Hippocampal formation (tissue), 2 donors: ENCODE data around the gene TRAPPC10.

Source experiments
- DNase-seq, 2 donors: peaks; one replicate each; lab custom pipeline; 2025; lab: John Stamatoyannopoulos, UW

TRAPPC10 gene

DNA sequence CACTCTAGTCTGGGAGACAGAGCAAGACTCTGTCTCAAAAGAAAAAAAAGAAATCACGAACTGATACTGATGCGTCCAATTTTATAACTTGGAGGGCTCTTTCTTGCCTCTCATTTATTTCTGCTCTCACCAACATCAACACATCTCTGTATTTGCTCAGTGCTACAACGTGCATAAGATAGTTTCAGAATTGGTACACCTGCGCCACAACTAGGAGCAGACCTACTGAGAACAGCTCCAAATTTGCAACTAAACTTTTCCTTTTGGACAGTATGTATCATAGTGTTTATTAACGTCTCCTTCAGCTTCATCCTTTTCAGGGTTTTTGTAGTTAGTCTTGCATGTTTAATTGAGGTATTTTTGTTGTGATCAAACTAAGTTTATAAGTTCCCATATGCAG, 27.7 kb downstream of the TRAPPC10 start:
- DNase-seq = no peak

DNA sequence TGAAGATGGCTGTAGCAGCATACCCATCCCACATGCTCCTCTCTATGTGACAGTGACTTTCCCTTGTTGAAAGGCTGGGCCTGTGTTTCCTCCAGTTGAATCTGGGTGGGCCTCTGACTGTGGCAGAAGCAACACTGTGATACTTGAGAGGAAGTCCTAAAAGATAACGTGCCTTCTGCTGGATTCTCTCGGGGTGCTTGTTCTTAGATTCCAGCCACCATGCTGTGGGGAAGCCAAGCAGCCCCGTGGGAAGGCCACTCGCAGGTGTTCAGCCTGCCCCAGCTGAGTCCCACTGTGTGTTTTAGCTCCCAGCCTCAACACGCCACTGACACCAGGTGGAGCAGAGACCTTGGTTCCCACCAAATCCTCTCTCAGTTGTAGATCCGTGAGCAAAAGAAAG, 31.5 kb downstream of the TRAPPC10 start:
- DNase-seq = no peak

DNA sequence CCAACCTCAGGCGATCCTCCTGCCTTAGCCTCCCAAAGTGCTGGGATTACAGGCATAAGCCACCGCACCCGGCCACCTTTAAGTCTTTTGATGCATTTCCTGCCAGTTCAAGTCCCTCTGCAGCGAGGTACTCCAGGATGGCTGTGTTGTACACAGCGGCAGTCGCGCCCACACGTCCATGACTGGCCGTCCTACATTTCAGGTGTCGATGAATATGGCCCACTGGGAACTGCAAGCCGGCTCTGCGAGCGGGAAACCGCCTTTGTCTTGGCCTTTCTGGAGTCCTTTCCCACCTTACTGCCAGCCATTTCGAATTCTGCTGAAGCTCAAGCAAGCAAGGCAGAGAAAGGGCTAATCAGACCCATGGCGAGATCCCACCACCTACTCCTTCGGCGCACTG, 34.6 kb downstream of the TRAPPC10 start:
- no peak for DNase-seq

DNA sequence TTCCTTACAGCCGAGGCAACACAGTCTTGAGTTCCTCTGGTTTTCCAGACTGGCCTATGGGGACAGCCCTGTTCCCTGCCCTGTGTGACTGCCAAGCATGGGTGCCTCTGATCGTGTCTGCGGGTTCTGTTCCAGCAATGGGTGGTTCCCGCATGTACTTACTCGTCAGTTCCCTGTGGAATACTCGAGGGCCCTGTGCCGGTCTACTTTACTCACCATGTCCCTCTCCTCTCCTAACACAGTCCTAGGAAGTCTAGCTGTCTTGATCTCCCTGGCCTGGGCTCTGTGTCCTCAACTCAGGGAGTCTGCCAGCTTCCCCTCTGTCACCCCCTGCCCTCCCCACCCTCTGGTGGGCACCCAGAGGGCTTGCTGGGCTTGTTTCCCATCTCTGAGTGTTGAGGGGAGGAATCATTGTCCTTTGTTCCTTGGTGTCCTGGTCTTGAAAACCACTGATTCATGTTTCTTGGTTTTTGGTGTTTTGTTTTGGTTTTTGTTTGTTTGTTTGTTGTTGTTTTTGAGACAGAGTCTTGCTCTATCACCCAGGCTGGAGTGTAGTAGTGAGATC, 36.0 kb downstream of the TRAPPC10 start:
- no peak for DNase-seq

DNA sequence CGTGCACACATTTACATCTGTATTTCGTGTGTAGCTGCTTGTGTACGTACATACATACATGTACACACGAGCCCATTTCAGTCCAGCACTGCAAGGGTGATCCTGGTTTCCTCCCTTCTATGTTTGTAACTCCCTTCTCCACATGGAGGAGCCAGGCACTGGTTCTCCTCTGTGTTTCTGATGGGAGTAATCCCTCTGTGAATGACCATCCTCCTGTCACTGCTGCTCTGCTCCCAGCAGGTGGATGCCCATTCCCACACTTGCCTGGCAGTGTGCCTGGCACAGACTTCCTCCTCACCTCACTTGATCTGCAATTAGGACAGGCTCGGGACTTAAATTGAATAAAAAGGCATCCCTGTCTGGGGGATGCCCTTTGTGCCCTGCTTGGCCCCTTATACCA, 37.1 kb downstream of the TRAPPC10 start:
- DNase-seq = peak in 1 of 2 donors; percentile 34

DNA sequence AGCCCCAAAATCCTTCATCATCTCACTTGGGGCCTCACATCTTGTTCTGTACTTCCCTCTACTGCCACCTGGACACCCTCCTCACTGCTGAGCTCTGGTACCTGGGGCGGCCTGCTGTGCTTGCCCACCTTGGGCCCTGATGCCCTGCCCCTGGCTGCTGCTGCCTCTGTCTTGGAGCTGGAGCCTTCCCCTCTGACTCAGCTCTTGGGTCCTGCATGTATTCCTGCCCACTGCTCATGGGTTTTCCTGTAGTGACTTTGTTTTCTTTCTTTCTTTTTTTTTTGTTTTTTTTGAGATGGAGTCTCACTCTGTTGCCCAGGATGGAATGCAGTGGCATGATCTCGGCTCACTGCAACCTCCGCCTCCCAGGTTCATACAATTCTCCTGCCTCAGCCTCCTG, 37.5 kb downstream of the TRAPPC10 start:
- DNase-seq = no peak

DNA sequence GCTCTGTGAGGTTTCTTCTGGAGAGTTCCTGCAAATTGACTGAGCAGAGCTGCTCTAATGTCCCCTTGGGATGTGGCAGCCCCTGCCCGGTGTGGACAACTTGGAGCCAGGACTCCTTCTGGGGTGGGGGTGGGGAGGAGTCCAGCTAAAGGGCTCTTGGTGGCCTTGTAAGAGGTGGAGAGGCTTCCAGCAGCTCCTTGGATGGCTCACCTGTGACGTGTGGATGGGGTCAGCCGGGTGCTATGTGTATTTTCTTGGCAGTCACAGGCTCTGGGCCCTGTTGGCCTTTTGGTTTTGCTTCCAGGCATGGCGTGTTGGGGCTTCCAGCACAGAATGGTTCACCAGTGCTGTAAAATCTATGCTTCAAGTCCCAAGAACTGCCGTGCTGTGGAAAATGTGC, 38.2 kb downstream of the TRAPPC10 start:
- no peak for DNase-seq

DNA sequence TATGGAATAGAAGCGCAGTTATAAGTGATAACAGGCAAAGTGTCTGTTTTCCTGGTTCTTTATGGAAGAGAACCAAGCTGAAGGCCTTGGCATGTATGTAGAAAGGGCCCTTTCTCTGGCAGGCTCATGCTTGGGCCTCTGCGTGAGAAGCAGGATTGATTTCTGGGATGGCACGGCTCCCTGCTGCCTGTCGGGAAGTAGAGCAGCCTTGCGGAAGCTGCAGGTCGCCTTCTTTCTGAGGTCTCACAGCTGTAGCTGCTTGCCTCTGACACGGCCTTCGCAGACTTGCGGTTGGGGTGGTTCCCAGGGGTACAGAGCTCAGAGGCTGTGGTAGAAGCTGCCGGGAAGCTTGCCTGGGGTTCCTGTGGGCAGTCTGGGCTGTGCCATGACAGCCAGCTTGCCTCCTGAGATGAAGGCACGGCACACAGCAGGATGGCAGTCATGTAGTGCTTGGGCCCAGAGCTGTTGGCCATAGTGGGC, 39.4 kb downstream of the TRAPPC10 start:
- peak; percentile 40 to 41 for DNase-seq

DNA sequence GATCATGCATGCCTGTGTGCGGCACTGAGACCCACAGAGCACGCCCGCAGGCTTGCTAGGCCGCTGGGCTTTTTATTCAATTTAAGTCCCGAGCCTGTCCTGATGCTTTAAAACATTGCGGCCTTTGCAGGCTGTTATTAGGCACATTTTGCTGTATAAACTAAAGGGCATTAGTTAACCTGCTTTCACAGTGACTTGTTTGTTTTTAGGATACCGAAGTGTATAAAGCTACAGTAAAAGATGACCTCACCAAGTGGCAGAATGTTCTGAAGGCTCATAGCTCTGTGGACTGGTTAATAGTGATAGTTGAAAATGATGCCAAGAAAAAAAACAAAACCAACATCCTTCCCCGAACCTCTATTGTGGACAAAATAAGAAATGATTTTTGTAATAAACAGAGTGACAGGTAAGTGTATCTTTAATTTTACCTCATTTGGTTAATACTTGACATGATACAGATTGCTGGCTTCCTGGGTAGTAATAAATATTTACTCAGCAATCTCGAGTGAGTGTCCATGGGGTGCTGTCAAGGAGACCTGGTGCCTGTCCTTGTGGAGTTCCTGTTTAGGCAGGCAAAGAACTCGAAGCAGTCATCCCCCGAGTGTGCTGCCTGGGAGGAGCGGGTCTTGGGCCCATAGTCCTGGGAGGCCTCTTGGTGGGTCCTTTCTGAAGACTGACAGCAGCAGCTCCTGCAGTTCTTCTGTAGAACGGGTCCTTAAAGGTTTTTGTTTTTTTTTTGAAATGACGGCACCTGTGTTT, 40.1 kb downstream of the TRAPPC10 start:
- no peak for DNase-seq

DNA sequence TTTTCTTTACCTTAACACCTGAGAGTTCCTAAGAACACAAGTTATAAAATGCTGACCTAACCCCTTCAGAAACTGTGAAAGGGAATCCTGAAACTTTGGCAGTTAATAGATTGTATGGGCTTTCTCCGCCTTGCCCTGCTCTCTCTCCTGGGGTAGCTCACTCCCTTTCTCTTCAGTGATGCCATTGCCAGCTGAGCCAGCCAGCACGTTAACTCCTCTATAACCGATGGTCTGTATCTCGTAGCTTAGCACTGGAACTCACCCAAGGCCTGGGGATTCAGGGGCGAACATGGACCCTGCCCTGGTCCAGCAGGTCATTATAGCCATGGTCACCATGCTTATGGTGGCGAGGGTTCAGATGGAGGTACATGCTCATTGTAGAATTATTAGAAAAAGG, 40.7 kb downstream of the TRAPPC10 start:
- peak in 1 of 2 donors; percentile 37 for DNase-seq

DNA sequence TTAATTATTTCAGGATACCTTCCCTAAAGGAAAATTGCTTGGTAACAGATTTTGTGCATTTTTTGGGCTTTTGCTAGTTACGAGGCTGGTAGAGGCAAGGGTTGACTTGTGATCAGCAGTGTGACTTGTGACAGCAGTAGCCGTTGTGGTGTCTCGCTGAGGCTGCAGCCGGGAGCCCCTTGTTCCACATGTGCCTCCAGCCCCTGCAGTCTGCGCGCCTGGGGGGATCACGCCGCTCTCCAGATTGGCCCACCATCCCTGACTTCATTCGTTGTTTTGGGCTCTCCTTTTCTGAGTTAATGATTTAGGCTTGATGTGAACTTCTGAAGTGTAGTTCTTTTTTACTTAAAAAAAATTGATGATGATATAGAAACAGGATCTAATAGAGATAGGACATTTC, 41.5 kb downstream of the TRAPPC10 start:
- no peak for DNase-seq

DNA sequence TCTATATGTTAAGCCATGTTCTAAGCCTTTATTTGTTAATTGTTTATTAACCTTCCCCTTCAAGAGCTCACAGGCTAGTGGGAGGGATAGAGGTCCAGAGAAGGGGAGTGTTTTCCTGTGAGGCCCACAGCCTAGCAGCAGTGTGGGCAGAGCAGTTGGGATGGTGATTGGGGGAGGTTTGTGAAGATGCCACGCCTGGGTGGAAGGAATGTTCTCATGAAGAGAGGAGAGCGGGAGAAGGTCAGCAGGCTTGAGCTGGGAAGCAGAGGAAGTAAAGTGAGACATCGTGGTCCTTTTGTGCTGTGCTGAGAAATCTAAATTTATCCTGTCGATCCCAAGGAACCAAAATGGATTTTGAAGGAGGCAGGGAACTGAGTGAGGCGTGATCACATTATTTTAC, 42.6 kb downstream of the TRAPPC10 start:
- DNase-seq = no peak

DNA sequence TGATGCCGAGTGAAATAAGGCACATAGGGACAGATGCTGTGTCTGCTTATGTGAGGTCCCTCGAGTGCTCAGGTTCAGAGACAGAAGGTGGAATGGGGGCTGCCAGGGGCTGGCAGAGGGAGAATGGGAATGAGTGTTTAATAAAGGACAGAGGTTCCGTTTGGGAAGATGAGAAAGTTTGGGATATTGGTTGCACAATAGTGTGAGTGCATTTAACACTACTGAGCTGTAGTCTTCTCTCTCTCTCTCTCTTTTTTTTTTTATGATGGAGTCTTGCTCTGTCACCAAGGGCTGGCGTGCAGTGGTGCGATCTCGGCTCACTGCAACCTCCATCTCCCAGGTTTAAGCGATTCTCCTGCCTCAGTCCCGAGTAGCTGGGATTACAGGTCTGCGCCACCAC, 44.9 kb downstream of the TRAPPC10 start:
- no peak for DNase-seq

DNA sequence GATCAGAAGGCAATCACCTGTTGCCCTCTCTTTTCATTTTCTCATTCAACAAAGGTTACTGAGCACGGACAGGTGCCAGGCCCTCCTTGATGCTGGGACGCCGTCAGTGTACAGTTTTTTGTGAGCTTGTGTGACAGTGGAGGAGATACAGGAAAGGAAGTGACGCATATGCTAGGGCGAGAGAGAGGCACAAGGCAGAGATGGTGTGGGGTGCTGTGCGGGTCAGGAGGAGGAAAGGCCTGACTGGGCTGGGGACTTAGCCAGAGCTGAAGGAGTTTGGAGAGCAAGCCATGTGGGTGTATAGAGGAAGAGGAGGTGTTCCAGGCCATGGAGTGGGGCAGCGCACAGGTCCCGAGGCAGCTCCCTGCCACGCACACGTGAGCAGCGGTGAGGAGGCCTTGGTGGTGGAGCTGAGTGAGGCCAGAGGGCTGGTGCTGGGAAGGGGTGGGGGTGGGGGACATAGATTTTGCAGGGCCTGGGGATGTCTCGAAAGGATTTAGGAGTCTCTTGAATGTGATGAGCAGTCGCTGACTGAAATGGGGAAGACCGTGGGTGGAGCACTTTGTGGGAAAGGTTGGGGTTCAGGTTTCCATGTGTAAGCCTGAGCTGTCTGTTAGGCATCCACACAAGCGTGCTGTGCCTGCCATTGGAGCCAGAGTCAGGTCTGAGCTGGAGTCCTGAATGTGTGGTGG, 46.0 kb downstream of the TRAPPC10 start:
- DNase-seq = no peak

DNA sequence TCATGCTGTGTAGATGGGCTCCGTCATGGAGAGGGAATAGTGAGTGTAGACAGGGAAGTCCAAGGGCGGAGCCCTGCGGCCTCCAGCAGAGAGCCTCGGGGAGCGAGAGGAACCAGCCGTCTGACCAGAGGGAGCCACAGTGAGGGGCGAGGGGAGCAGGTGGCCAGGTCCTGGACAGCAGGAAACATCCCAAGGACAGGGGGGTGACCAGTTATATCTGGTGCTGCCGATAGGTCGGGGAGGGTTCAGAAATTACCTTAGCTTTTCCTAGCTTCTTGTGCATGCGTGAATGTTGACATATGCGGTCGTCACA, 46.5 kb downstream of the TRAPPC10 start:
- no peak for DNase-seq

DNA sequence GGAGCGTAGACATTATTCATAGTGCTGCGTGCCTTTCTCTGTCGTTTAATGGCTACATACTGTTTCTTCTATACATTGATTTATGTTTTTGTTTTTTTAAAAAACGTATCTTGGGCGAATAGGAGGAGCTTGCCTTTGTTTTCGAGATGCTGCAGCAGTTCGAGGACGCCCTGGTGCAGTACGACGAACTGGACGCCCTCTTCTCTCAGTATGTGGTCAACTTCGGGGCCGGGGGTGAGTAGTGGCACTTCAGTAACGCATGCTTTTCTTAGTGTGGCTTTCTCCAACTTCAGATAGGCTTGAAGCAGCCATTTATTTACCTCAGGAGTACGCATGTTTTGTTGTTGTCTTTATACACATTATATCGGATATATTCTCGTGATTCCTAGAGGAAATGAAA, 46.9 kb downstream of the TRAPPC10 start:
- no peak for DNase-seq

DNA sequence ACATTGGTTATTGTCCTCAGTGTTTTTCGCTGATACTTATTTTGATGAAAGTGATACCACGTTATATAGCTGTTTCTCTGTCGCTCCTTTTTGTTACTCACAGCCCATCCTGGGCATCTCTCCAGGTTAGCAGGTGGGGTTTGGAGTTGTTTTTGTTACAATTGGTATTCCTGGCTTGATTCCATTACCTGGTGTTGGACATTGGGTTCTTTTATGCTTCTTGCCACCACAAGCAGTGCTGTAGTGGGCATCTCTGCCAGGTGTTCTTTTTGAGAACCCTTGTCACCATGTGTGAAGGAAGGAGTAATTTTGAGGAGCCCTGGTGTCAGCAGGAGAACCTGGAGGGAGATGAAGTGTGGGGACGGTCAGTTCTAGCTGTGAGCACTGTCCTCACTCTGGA, 47.6 kb downstream of the TRAPPC10 start:
- no peak for DNase-seq

DNA sequence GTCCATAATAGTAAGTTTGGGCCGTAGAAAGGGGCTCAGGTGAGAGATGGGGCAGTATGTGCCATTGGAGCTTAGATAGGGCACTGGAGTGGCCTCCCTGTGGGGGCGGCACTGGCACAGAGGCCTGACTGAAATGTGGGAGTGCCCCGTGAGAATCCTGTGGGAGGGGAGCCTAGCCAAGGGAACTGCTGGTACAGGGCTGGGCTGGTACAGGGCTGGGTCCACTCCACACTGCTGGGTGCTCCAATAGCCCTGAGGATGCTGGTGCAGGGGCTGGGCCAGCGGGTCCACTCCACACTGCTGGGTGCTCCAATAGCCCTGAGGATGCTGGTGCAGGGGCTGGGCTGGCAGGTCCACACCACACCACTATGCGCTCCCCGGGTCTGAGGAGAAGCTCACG, 50.3 kb downstream of the TRAPPC10 start:
- DNase-seq = no peak

DNA sequence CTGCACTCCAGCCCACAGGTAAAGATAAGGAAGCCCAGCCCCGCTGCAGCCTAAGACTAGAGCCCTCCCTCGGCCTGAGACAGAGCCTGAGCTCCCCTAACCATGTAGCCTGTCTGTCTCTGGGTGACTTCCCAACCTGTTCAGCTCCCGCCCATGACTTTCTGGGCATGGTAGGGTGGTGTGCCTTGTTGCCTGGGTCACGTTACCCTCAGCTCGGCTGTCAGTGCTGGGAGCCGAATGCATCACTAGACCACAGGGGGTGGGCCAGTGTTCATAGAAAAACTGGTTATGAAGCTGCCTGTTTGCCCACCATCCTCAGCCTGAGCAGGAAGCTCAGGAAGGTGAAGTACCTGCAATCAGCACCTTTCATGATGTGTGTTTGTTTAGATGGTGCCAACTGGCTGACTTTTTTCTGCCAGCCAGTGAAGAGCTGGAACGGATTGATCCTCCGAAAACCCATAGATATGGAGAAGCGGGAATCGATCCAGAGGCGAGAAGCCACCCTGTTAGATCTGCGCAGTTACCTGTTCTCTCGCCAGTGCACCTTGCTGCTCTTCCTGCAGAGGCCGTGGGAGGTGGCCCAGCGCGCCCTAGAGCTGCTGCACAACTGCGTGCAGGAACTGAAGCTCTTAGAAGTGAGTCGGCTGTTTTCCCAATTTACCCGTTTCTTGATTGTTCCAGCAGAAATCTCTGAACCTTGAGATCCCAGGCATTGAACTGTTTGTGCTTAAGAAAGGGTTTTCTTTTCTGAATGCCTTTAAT, 51.2 kb downstream of the TRAPPC10 start:
- no peak for DNase-seq

DNA sequence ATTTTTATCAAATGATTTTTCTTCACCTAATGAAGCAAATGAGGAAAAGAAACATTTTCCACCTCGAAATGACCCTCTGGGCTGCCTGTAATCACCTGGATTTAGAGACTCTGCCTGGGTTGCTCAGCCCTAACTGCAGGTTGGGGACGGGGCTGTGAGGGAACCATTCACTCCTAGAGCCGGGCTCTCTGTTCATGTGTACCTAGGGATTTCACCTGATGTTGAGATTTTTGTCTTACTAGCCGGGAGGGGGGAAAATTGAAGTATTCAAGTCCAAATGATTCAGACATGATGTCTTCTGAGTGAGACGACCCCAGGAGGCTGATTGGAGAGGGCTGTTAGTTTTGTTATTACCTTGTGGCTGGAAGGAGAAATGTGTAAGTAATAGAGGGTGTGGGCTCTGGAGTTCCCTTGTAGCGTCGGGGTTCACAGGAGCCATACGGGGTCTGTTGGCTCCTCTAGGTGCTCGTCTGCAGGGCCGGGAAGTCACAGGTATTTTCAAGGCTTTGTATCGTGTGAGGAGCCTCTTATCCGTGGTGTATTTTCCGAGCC, 52.8 kb downstream of the TRAPPC10 start:
- DNase-seq = no peak

DNA sequence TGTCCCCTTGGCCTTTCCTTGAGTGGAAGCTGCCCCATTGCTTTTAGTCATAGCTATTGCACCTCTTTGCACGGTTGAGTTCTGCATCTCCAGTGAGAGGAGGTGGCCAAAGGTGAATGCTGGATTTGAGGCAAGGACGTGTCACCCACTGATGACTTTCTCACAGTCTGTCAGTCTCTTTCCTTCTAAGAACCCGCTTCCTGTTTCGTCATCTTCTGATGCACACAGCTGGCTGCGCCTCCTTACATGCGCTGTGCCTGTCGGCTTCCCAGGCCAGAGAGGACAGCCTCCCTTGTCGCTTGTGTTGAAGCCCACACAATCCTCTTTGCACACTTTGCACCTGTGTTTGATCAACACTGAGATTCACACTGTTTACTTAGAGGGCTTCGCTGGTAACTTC, 53.3 kb downstream of the TRAPPC10 start:
- DNase-seq = no peak

DNA sequence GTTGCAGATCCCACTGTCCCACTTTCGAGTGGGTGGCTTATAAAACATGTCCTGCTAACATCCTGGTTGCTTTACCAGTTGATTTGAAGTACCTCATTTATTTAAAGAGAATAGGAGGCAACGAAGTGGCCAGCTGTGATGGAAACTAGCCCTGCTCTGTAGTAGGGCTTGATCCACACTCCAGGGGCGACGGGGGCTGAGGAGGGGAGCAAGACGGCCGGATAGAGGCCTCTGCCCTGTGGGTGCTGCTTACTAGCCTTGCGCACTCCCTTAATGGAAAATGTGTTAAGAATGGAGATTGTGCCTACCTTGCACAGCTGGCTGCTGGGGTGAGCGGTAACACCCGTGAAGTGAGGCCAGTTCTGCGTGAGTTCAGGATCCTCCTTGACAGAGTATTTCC, 54.0 kb downstream of the TRAPPC10 start:
- DNase-seq = no peak
